Measurements from ENCODE around the gene ZNF407. TPM values are rescaled to one million over a fixed set of nuclear protein-coding genes. Genes with fewer than 3 reads are reported as not detected.
"Not testable (repeated sequence)": the region's sequence is repeated elsewhere in the genome, so short reads cannot be mapped to it uniquely, and the experiment has no call there.

ZNF407 gene
- total RNA-seq, 2 experiments from 2014 or later = 11.4 TPM

DNA sequence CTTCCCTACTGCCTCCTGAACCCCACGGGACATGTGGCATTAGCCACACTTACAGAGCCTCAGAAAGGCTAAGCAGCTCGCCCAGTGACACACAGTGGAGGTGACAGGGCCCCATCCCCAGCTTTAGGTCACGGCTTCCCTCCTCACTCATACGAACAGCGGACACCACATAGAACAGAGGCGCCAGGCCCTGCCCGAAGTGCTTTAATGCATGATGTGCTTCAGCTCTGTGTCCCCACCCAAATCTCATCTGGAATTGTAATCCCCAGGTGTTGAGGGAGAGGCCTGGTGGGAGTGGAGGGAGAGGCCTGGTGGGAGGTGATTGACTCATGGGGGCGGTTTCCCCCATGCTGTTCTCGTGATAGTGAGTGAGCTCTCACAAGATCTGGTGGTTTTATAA lies 476.0 kb downstream of the ZNF407 start:
- ATAC-seq = no peak
- no peak overlapping the region for H3K4me3 Mint-ChIP-seq
- H3K9me3 Mint-ChIP-seq (ENCODE audit: low read depth) = peaks cover 22% of the 10 kb centered on the region
- no peak for DNase-seq
- CTCF ChIA-PET = no interaction called here
- H3K4me1 Mint-ChIP-seq = peaks cover 29% of the 10 kb centered on the region
- no peaks in the 10 kb centered on the region for H3K27me3 Mint-ChIP-seq
- H3K36me3 Mint-ChIP-seq (ENCODE audit: low read depth) = peaks cover 18% of the 10 kb centered on the region
- POLR2A ChIA-PET = no interaction called here
- intact Hi-C loops (cut with DNase I, micrococcal nuclease) = loop anchor here (1.0 to 10.0 kb wide), 2 partner anchors 79 to 475 kb away; no protein-coding TSS in a partner anchor
- H3K27ac Mint-ChIP-seq = no peak overlapping the region

DNA sequence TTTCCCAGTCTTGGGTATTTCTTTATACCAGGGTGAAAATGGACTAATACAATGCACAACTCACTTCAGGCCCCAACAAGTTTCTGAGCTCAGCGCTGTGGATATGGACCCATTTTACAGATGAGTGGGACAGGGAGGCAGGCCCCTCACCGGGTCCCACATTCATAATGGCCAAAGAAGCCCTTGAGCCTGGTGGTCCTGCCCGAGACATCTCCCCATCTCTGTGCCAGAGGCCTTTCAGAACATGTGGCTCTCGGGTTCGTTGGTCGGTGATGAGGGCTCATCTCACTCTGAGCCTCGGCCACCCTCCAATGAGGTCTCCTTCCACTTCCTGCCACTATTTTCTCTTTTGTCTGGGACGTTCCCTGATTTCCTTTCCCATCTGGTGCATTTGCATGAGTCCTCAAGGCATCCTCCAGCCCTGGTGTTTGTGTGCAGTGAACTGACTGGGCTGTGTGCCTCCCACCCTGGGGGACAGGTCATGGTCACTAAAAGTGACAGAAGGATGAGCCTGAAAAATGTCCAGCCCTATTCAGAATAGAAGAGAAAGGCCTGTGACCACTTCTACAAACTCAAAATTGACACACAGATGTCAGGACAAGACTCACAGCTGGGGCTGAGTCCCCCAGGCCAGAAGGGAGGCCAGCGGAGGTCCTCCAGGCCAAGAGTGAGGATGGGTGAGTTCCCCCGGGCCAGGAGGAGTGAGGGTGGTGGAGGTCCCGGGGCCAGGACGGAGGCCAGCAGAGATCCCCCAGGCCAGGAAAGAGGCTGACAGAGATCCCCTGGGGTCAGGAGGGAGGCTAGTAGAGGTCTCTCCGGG lies 476.7 kb downstream of the ZNF407 start:
- Mint-ChIP-seq H3K9me3 (ENCODE audit: low read depth) (peaks cover 27% of the 10 kb centered on the region), H3K36me3 (ENCODE audit: low read depth) (peaks cover 18% of the 10 kb centered on the region), H3K4me1 (peaks cover 28% of the 10 kb centered on the region), H3K27me3 (no peaks in the 10 kb centered on the region), H3K4me3 (no peak overlapping the region), H3K27ac (no peak overlapping the region)
- POLR2A ChIA-PET = no interaction called here
- ATAC-seq (no peak), DNase-seq (no peak)
- CTCF ChIA-PET = no interaction called here
- intact Hi-C loops (cut with DNase I, micrococcal nuclease) = loop anchor here in 1 of 2 experiments (10.0 kb wide), 1 partner anchor 80 kb away; no protein-coding TSS in a partner anchor

DNA sequence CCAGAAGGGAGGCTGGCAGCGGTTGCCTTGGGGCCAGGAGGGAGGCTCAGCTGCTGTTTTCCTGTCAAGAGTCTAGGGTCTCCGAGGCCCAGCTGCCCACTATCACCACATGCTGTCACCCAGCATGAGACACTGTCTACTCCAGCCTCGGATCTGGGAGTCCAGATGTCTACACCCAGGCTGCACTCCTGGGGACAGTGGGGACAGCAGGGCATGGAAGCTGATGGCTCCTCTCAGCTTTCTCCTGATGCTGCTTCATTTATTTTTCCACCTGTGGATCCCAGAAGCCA lies 477.3 kb downstream of the ZNF407 start:
- Mint-ChIP-seq H3K36me3 (ENCODE audit: low read depth) (peaks cover 18% of the 10 kb centered on the region), H3K4me1 (peaks cover 22% of the 10 kb centered on the region), H3K9me3 (ENCODE audit: low read depth) (peaks cover 27% of the 10 kb centered on the region), H3K4me3 (no peak overlapping the region), H3K27me3 (no peaks in the 10 kb centered on the region), H3K27ac (no peak overlapping the region)
- DNase-seq = no peak
- POLR2A ChIA-PET = no interaction called here
- no peak for ATAC-seq
- CTCF ChIA-PET = no interaction called here
- intact Hi-C loops (cut with DNase I, micrococcal nuclease) = loop anchor here in 1 of 2 experiments (10.0 kb wide), 1 partner anchor 80 kb away; no protein-coding TSS in a partner anchor

DNA sequence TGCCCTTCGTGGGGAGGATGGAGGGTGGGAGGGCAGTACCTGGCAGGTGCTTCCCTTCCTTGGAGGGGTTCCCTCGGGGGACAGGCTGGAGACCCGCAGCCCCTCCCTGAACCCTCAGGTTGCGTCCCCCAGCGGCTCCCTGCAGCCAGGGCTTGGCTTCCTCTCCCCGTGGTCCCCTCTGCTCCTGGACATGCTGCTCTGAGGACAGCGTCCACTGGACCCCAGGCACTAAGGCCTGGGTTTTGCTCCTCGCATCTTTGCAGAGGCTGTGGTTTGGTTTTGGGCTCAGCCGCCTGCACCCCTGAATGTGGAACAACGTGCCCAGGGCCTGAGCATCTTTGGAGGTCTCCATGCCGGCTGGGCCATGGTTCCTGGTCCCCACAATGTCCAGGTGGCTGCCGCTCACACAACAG lies 477.8 kb downstream of the ZNF407 start:
- H3K27ac Mint-ChIP-seq = no peak overlapping the region
- peaks cover 17% of the 10 kb centered on the region for H3K4me1 Mint-ChIP-seq
- H3K9me3 Mint-ChIP-seq (ENCODE audit: low read depth) = peaks cover 27% of the 10 kb centered on the region
- no peak for DNase-seq
- CTCF ChIA-PET = no interaction called here
- no peaks in the 10 kb centered on the region for H3K27me3 Mint-ChIP-seq
- no peak for ATAC-seq
- H3K36me3 Mint-ChIP-seq (ENCODE audit: low read depth) = peaks cover 18% of the 10 kb centered on the region
- POLR2A ChIA-PET = no interaction called here
- H3K4me3 Mint-ChIP-seq = no peak overlapping the region
- intact Hi-C loops (cut with DNase I, micrococcal nuclease) = loop anchor here in 1 of 2 experiments (10.0 kb wide), 1 partner anchor 81 kb away; no protein-coding TSS in a partner anchor

DNA sequence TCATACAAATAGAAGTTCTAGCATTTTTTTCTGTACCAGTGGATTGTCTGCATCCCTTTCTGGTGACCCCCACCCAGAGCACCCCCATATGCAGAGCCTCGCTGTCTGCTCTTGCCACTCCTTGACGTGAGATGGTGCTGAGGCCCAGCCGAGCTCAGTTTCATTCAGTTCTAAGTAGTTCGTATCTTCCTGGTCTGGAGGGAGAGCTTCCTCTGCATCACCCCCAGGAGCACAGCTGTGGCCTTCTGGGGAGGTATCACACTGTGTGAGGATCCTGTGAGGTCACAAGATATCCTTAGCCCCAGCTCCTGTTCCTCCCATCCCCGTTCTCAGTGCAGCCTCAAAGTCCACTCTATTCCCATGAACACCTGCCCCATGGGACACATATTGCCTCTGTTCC lies 478.6 kb downstream of the ZNF407 start:
- ATAC-seq = no peak

DNA sequence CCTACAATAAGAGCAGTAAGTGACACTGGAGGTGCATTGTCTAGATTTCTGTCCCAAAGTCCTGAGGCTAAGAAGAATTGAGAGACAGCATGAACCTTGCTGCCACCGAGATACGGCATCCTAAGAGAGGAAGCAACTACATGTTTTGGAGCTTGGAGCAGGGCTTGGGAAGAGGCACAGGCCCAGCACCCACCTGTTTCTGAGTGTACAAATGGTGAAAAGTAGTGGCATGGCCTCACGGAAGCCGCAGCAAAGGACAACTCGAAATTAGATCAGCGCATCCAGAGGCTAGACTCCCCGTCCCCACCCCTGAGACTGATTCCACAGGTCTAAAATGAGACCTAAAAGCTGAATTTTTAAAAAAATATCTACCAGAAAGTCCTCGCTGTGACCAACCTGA lies 483.8 kb downstream of the ZNF407 start:
- DNase-seq (no peak), ATAC-seq (no peak)
- CTCF ChIA-PET = interaction anchor here (0.6 to 1.6 kb wide), 2 partner anchors 12 to 197 kb away, joined by 4 to 5 read pairs; no protein-coding TSS in a partner anchor
- Mint-ChIP-seq H3K36me3 (ENCODE audit: low read depth) (peaks cover under 1% of the 10 kb centered on the region), H3K27ac (no peak overlapping the region), H3K9me3 (ENCODE audit: low read depth) (peaks cover 18% of the 10 kb centered on the region), H3K4me3 (no peak overlapping the region), H3K27me3 (no peaks in the 10 kb centered on the region), H3K4me1 (no peaks in the 10 kb centered on the region)
- POLR2A ChIA-PET = no interaction called here
- intact Hi-C loops (cut with DNase I, micrococcal nuclease) = no loop called here

More for the DNA sequence above, 478.6 kb downstream of the ZNF407 start:
- POLR2A ChIA-PET = no interaction called here
- intact Hi-C loops (cut with DNase I, micrococcal nuclease) = loop anchor here in 1 of 2 experiments (10.0 kb wide), 1 partner anchor 81 kb away; no protein-coding TSS in a partner anchor
- H3K9me3 Mint-ChIP-seq (ENCODE audit: low read depth) = peaks cover 27% of the 10 kb centered on the region
- peaks cover 18% of the 10 kb centered on the region for H3K36me3 Mint-ChIP-seq (ENCODE audit: low read depth)
- no peaks in the 10 kb centered on the region for H3K27me3 Mint-ChIP-seq
- H3K4me3 Mint-ChIP-seq = no peak overlapping the region
- H3K4me1 Mint-ChIP-seq = peaks cover 9% of the 10 kb centered on the region
- no peak for DNase-seq
- CTCF ChIA-PET = no interaction called here
- H3K27ac Mint-ChIP-seq = no peak overlapping the region

DNA sequence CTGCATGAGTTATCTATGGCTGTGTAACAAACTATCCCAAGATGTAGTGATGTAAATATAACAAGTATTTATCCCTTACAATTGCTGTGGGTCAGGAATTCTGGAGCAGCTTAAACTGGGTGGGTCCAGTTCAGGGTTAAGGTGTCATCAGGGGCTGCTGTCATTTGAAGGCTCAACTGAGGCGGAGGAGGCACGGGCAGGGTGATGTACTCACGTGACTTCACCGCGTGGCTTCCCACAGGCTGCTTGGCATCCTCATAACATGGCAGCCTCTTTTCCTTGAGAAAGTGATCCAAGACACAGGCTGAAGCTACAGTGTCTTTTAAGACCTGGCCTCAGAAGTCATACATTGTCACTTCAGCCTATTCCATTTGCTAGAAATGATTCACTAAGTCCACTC lies 485.5 kb downstream of the ZNF407 start:
- DNase-seq (no peak), ATAC-seq (no peak)
- Mint-ChIP-seq H3K36me3 (ENCODE audit: low read depth) (no peaks in the 10 kb centered on the region), H3K27me3 (no peaks in the 10 kb centered on the region), H3K4me3 (no peak overlapping the region), H3K4me1 (no peaks in the 10 kb centered on the region), H3K27ac (no peak overlapping the region), H3K9me3 (ENCODE audit: low read depth) (peaks cover 8% of the 10 kb centered on the region)
- intact Hi-C loops (cut with DNase I, micrococcal nuclease) = no loop called here
- CTCF ChIA-PET = interaction anchor here (1.6 kb wide), 1 partner anchor 14 kb away, joined by 5 read pairs; no protein-coding TSS in a partner anchor
- POLR2A ChIA-PET = no interaction called here

DNA sequence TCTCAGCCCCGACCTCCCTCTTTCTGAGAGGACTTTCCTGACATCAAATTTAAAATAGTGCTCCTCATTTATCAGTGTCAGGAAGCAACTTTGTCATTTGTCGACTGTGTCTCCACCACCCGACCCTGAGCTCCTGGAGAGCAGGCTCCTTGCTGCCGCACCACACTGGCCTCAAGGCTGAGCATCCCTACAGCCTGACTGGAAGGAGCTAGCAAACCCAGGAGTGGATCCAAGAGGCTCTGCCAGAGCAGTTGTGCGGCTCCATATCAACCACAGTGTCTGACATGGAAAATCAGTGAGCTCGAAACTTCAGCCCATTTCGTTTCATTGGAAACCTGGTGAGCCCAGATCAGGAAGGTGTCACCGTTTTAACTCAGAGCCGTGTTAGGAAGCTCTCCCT lies 486.1 kb downstream of the ZNF407 start:
- intact Hi-C loops (cut with DNase I, micrococcal nuclease) = no loop called here

DNA sequence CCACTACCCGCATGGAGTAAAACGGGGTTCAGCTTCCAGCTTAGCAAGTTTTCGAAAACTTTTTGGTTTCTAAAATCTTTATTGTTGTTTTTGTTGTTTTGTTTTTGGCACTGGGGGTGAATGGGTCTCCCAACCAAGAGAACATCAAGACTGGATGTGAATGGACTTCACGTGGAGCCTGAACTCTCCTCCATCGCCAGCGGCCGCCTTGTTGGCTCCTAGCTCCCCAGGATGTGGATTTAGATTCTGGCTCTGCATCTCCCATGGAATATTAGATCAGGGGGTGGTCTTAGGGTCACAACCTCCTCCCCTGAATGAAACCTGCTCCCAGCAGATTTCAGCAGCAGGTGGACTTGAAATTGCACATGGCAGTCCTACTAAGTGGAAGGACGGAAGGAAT lies 488.0 kb downstream of the ZNF407 start:
- CTCF ChIA-PET, ATAC-seq: not testable (repeated sequence)

More for the DNA sequence above, 486.1 kb downstream of the ZNF407 start:
- DNase-seq (no peak), ATAC-seq (no peak)
- peaks cover 7% of the 10 kb centered on the region for H3K9me3 Mint-ChIP-seq (ENCODE audit: low read depth)
- ChIA-PET POLR2A (no interaction called here), CTCF (no interaction called here)
- no peaks in the 10 kb centered on the region for H3K4me1 Mint-ChIP-seq
- no peak overlapping the region for H3K27ac Mint-ChIP-seq
- H3K36me3 Mint-ChIP-seq (ENCODE audit: low read depth) = no peaks in the 10 kb centered on the region
- H3K4me3 Mint-ChIP-seq = no peak overlapping the region
- H3K27me3 Mint-ChIP-seq = no peaks in the 10 kb centered on the region

DNA sequence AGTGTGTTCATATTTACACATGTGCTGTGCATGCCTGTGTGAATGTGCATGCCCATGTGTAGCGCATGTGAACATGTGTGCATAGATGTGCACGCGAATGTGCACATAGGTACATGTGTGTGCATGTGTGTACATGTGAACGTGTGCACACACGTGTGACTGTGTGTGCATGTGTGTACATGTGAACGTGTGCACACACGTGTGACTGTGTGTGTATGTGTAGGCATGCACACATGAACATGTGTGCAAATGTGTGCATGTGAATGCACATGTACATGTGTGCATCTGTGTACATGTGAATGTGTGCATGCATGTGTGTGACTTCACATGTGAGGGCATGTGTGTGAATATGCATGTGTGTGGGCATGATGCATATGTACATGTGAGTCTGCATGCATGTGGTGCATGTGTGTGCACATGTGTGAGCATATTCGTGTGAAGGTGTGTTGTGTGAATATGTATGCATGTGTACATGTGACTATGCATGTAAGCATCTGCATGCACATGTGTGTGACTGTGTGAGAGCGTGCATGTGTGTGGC lies 488.9 kb downstream of the ZNF407 start:
- intact Hi-C loops (cut with DNase I, micrococcal nuclease) = no loop called here

More for the DNA sequence above, 488.0 kb downstream of the ZNF407 start:
- H3K36me3 Mint-ChIP-seq (ENCODE audit: low read depth); H3K4me3 Mint-ChIP-seq; H3K9me3 Mint-ChIP-seq (ENCODE audit: low read depth); H3K4me1 Mint-ChIP-seq; DNase-seq; intact Hi-C loops (cut with DNase I, micrococcal nuclease); H3K27ac Mint-ChIP-seq; H3K27me3 Mint-ChIP-seq: not testable (repeated sequence)
- POLR2A ChIA-PET = interaction anchor here (0.6 kb wide), 1 partner anchor 89 kb away, joined by 4 read pairs; no protein-coding TSS in a partner anchor

DNA sequence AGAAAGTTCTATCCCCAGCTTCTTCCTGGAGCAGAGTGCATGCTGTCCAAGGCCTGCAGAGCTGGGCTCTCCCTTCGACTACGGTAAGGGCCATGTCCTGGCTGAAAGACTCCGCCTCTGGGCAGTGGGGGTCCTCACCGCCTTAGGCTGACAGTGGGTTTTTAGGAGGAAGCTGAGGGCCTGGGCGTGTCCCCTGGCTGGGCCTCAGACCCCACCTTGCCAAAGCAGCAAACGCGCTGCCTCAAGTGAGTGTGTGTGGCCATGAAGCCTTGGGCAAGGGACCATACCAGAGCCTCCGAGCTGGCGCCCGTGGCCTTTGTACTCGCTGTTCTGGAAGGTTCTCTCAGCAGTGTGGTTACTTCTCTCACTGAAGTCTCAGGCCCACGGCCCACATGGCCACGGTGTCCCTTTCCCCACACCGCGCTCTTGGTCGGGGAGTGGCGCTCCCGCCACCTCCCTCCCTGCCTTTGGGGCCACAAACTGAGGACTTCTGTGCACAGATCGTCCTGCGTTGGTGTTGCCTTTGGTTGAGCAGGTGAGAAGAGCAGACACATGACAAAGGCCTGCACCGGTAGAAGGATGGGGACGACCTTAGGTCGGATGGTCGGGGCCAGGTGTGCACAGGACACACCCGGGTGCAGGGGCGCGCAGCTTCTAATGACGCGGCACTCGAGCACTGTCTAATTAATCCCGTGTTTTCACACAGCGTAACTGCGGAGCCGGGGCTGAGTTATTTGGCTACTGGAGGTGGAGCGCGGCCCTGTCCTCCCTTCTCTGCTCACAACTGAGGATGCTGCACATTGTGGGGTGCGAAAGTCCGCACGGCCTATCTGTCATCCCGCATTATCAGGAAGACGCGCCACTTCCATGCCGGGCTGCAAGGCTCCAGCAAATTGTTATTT lies 489.7 kb downstream of the ZNF407 start:
- Mint-ChIP-seq H3K27me3 (no peaks in the 10 kb centered on the region), H3K36me3 (ENCODE audit: low read depth) (no peaks in the 10 kb centered on the region), H3K9me3 (ENCODE audit: low read depth) (peaks cover 2% of the 10 kb centered on the region), H3K27ac (no peak overlapping the region), H3K4me1 (no peaks in the 10 kb centered on the region), H3K4me3 (no peak overlapping the region)
- DNase-seq (no peak), ATAC-seq (no peak)
- intact Hi-C loops (cut with DNase I, micrococcal nuclease) = no loop called here
- POLR2A ChIA-PET = no interaction called here
- CTCF ChIA-PET = no interaction called here

More for the DNA sequence above, 488.9 kb downstream of the ZNF407 start:
- Mint-ChIP-seq H3K27ac (no peak overlapping the region), H3K9me3 (ENCODE audit: low read depth) (peaks cover 2% of the 10 kb centered on the region), H3K4me3 (no peak overlapping the region), H3K36me3 (ENCODE audit: low read depth) (no peaks in the 10 kb centered on the region), H3K4me1 (no peaks in the 10 kb centered on the region), H3K27me3 (no peaks in the 10 kb centered on the region)
- ChIA-PET CTCF (no interaction called here), POLR2A (no interaction called here)
- no peak for DNase-seq
- ATAC-seq = no peak
